Measurements from ENCODE around the gene OTX2.

OTX2 gene

DNA sequence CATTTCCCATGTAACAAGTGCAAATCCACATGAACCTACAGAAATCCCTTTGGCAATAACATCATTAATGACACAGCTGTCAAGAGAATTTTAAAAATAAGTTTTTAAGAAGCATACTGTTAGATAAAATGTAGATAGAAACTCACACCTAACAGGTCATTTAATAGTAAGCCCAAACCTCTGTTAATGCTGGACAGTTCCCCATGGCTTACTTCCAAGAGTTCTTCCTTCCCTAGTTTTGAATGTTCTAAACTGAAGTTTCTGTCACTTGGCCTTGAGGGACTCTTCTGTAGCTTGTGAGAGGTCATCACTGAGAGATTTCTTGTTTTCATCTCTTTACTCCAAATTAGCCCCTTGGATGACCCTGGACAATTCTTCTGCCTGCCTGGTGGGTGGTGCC, 22.7 kb downstream of the OTX2 start:
- no peaks in the 10 kb centered on the region for H3K36me3 ChIP-seq (ENCODE audit: control insufficient read depth in 1 of 2, insufficient read depth in 2 of 2, low read length in 2 of 2)
- DNase-seq, result no peak

DNA sequence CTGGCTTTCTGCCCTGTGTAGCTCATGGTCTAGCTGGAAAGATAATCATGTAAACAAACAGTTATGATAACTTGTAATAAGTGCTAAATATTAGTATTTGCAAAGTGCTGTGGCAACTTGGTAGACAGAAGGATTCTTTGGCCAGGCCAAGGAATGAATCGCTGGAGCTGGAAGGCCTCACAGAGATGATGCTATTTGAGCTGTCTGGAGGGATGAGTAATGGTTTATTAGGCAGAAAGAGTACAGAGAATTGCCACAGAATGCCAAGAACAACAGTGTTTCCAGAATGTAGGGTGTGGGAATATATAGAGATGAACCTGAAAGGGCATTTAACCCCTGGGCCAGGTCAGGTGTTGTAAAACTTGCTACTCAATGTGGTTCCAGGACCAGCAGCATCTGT, 27.6 kb downstream of the OTX2 start:
- no peaks in the 10 kb centered on the region for H3K4me1 ChIP-seq (ENCODE audit: control insufficient read depth in 1 of 2, insufficient read depth in 2 of 2, low read length in 2 of 2)
- no CpG with 5 or more reads among the region's 1 CpG for WGBS (ENCODE audit: extremely low coverage, insufficient coverage, insufficient read length)
- H2AFZ ChIP-seq (ENCODE audit: insufficient read depth, low read length, poor library complexity), result no peak overlapping the region
- no peak overlapping the region for H3K4me2 ChIP-seq (ENCODE audit: low read length)
- no peaks in the 10 kb centered on the region for H3K9me3 ChIP-seq (ENCODE audit: insufficient read depth, low read depth, low read length)
- no peaks in the 10 kb centered on the region for H3K36me3 ChIP-seq (ENCODE audit: control insufficient read depth in 1 of 2, insufficient read depth in 2 of 2, low read length in 2 of 2)
- no peak overlapping the region for H4K91ac ChIP-seq (ENCODE audit: low read depth, low read length)
- no peak overlapping the region for H3K4ac ChIP-seq (ENCODE audit: low read depth, low read length)
- no peaks in the 10 kb centered on the region for H3K79me2 ChIP-seq (ENCODE audit: control insufficient read depth, insufficient read depth, low read length, poor library complexity)
- H3K14ac ChIP-seq (ENCODE audit: low read length), result no peak overlapping the region
- H2BK12ac ChIP-seq (ENCODE audit: low read length), result no peak overlapping the region
- H3K23ac ChIP-seq (ENCODE audit: low read length), result no peak overlapping the region
- H3K27me3 ChIP-seq (ENCODE audit: insufficient read depth, low read length), result no peaks in the 10 kb centered on the region
- H2BK120ac ChIP-seq (ENCODE audit: insufficient read depth, low read length, poor library complexity), result no peak overlapping the region
- H3K79me1 ChIP-seq (ENCODE audit: low read length), result no peaks in the 10 kb centered on the region
- H2BK5ac ChIP-seq (ENCODE audit: low read depth, low read length, poor library complexity), result no peak overlapping the region
- H3K18ac ChIP-seq (ENCODE audit: low read length), result no peak overlapping the region
- peak in 1 of 2 donors; percentile 4 for DNase-seq
- no peak overlapping the region for H3K4me3 ChIP-seq (ENCODE audit: low read depth, low read length)
- no peak overlapping the region for H3K27ac ChIP-seq (ENCODE audit: low read depth, low read length)
- H2AK5ac ChIP-seq (ENCODE audit: low read length), result no peak overlapping the region
- no peak overlapping the region for H3K9ac ChIP-seq (ENCODE audit: low read length)
- no peak overlapping the region for H4K8ac ChIP-seq (ENCODE audit: low read depth, low read length)
- no peak overlapping the region for H4K12ac ChIP-seq (ENCODE audit: low read depth, low read length)

More for the DNA sequence above, 22.7 kb downstream of the OTX2 start:
- no peak overlapping the region for H3K27ac ChIP-seq (ENCODE audit: low read depth, low read length)
- no peak overlapping the region for H3K23ac ChIP-seq (ENCODE audit: low read length)
- H3K4me3 ChIP-seq (ENCODE audit: low read depth, low read length), result no peak overlapping the region
- H3K4me2 ChIP-seq (ENCODE audit: low read length), result no peak overlapping the region
- no peak overlapping the region for H4K91ac ChIP-seq (ENCODE audit: low read depth, low read length)
- H2AK5ac ChIP-seq (ENCODE audit: low read length), result no peak overlapping the region
- no peak overlapping the region for H2BK5ac ChIP-seq (ENCODE audit: low read depth, low read length, poor library complexity)
- H2BK12ac ChIP-seq (ENCODE audit: low read length), result no peak overlapping the region
- H3K18ac ChIP-seq (ENCODE audit: low read length), result no peak overlapping the region
- H3K9ac ChIP-seq (ENCODE audit: low read length), result no peak overlapping the region
- no peaks in the 10 kb centered on the region for H3K27me3 ChIP-seq (ENCODE audit: insufficient read depth, low read length)
- no peak overlapping the region for H2AFZ ChIP-seq (ENCODE audit: insufficient read depth, low read length, poor library complexity)
- no peaks in the 10 kb centered on the region for H3K9me3 ChIP-seq (ENCODE audit: insufficient read depth, low read depth, low read length)
- H4K8ac ChIP-seq (ENCODE audit: low read depth, low read length), result no peak overlapping the region
- H2BK120ac ChIP-seq (ENCODE audit: insufficient read depth, low read length, poor library complexity), result no peak overlapping the region
- H3K4me1 ChIP-seq (ENCODE audit: control insufficient read depth in 1 of 2, insufficient read depth in 2 of 2, low read length in 2 of 2), result no peaks in the 10 kb centered on the region
- H3K79me2 ChIP-seq (ENCODE audit: control insufficient read depth, insufficient read depth, low read length, poor library complexity), result no peaks in the 10 kb centered on the region
- no peaks in the 10 kb centered on the region for H3K79me1 ChIP-seq (ENCODE audit: low read length)
- no peak overlapping the region for H3K4ac ChIP-seq (ENCODE audit: low read depth, low read length)
- no peak overlapping the region for H4K12ac ChIP-seq (ENCODE audit: low read depth, low read length)
- H3K14ac ChIP-seq (ENCODE audit: low read length), result no peak overlapping the region

DNA sequence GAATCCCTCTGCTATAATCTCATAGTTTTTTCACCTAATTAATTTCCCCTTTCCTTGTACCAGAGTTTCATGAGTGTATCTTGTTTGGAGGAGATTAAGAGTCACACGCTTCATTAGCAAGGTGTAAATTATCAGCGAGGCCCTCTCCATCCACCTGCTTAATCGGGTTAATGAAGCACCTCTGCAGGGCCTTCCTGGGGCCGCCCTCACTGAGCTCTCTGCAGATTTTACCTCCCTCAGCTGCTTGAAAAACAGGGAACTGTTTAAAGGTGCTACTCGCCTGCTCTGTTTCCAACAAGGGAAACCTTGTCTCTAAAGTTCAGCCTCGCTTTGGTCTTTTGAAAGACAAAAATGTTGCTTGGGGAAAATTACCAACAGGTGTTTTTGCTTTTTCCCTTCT, 35.8 kb downstream of the OTX2 start:
- no peak overlapping the region for H3K14ac ChIP-seq (ENCODE audit: low read length)
- H3K79me2 ChIP-seq (ENCODE audit: control insufficient read depth, insufficient read depth, low read length, poor library complexity), result no peaks in the 10 kb centered on the region
- H3K9me3 ChIP-seq (ENCODE audit: insufficient read depth, low read depth, low read length), result no peaks in the 10 kb centered on the region
- H3K4me2 ChIP-seq (ENCODE audit: low read length), result no peak overlapping the region
- no peak overlapping the region for H3K9ac ChIP-seq (ENCODE audit: low read length)
- H2BK12ac ChIP-seq (ENCODE audit: low read length), result no peak overlapping the region
- no peak overlapping the region for H3K27ac ChIP-seq (ENCODE audit: low read depth, low read length)
- H2AFZ ChIP-seq (ENCODE audit: insufficient read depth, low read length, poor library complexity), result no peak overlapping the region
- H3K23ac ChIP-seq (ENCODE audit: low read length), result no peak overlapping the region
- H4K91ac ChIP-seq (ENCODE audit: low read depth, low read length), result no peak overlapping the region
- no peak overlapping the region for H3K4me3 ChIP-seq (ENCODE audit: low read depth, low read length)
- no peak overlapping the region for H2AK5ac ChIP-seq (ENCODE audit: low read length)
- H3K27me3 ChIP-seq (ENCODE audit: insufficient read depth, low read length), result no peaks in the 10 kb centered on the region
- no peak overlapping the region for H4K12ac ChIP-seq (ENCODE audit: low read depth, low read length)
- DNase-seq, result no peak
- no peak overlapping the region for H3K18ac ChIP-seq (ENCODE audit: low read length)
- H4K8ac ChIP-seq (ENCODE audit: low read depth, low read length), result no peak overlapping the region
- no peaks in the 10 kb centered on the region for H3K4me1 ChIP-seq (ENCODE audit: control insufficient read depth in 1 of 2, insufficient read depth in 2 of 2, low read length in 2 of 2)
- no peak overlapping the region for H3K4ac ChIP-seq (ENCODE audit: low read depth, low read length)
- H3K79me1 ChIP-seq (ENCODE audit: low read length), result no peaks in the 10 kb centered on the region
- no peak overlapping the region for H2BK5ac ChIP-seq (ENCODE audit: low read depth, low read length, poor library complexity)
- H3K36me3 ChIP-seq (ENCODE audit: control insufficient read depth in 1 of 2, insufficient read depth in 2 of 2, low read length in 2 of 2), result no peaks in the 10 kb centered on the region
- no peak overlapping the region for H2BK120ac ChIP-seq (ENCODE audit: insufficient read depth, low read length, poor library complexity)
- no CpG with 5 or more reads among the region's 6 CpGs for WGBS (ENCODE audit: extremely low coverage, insufficient coverage, insufficient read length)

DNA sequence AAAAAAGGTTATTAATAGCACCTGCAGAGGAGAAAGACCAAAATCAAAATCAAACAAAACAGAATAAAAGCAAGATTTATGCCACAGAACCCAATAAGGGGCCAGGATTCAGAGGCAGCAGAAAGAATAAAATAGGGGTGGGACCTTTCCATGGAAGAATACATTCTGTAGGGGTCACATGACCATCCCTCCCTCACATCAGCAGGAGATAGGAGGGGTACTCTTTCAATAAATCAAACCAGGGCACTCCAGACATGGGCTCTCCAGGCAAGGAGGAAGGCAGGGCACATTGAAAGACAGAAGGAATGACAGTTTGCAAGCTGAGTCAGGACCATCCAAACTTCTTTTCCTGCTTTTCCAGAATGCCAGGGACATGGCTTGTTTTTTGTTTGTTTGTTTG, 39.8 kb downstream of the OTX2 start:
- no peak overlapping the region for H2AFZ ChIP-seq (ENCODE audit: insufficient read depth, low read length, poor library complexity)
- H3K4me1 ChIP-seq (ENCODE audit: control insufficient read depth in 1 of 2, insufficient read depth in 2 of 2, low read length in 2 of 2), result no peaks in the 10 kb centered on the region

More for the DNA sequence above, 39.8 kb downstream of the OTX2 start:
- Histone ChIP-seq H3K23ac (ENCODE audit: low read length) (no peak overlapping the region), H4K8ac (ENCODE audit: low read depth, low read length) (no peak overlapping the region), H3K18ac (ENCODE audit: low read length) (no peak overlapping the region), H3K9ac (ENCODE audit: low read length) (no peak overlapping the region), H4K12ac (ENCODE audit: low read depth, low read length) (no peak overlapping the region), H3K27ac (ENCODE audit: low read depth, low read length) (no peak overlapping the region), H2BK120ac (ENCODE audit: insufficient read depth, low read length, poor library complexity) (no peak overlapping the region), H4K91ac (ENCODE audit: low read depth, low read length) (no peak overlapping the region), H2AK5ac (ENCODE audit: low read length) (no peak overlapping the region), H2BK5ac (ENCODE audit: low read depth, low read length, poor library complexity) (no peak overlapping the region), H3K79me1 (ENCODE audit: low read length) (no peaks in the 10 kb centered on the region), H3K4ac (ENCODE audit: low read depth, low read length) (no peak overlapping the region), H3K27me3 (ENCODE audit: insufficient read depth, low read length) (no peaks in the 10 kb centered on the region), H3K4me3 (ENCODE audit: low read depth, low read length) (no peak overlapping the region), H2BK12ac (ENCODE audit: low read length) (no peak overlapping the region), H3K14ac (ENCODE audit: low read length) (no peak overlapping the region), H3K36me3 (ENCODE audit: control insufficient read depth in 1 of 2, insufficient read depth in 2 of 2, low read length in 2 of 2) (no peaks in the 10 kb centered on the region), H3K79me2 (ENCODE audit: control insufficient read depth, insufficient read depth, low read length, poor library complexity) (no peaks in the 10 kb centered on the region), H3K4me2 (ENCODE audit: low read length) (no peak overlapping the region), H3K9me3 (ENCODE audit: insufficient read depth, low read depth, low read length) (no peaks in the 10 kb centered on the region)
- no peak for DNase-seq
